Subcutaneous adipose tissue (tissue), 4 donors: ENCODE results near the gene NTN4. TPM values are rescaled to one million over a fixed set of nuclear protein-coding genes. Genes with fewer than 3 reads are reported as not detected.

Source experiments
- CTCF ChIP-seq: fragments of 450-650 bp; IDR thresholded peaks from one replicate; pipeline ENCODE4 v1.5.1; 2016; ENCODE audit warnings: low read depth, mild to moderate bottlenecking, control low read depth, antibody characterized with exemption, moderate library complexity
- total RNA-seq, 4 donors: library from RNA; depleted of rRNA; stranded (reverse); fragments of >200 nt; gene quantifications; one replicate each; pipeline ENCODE4 v1.1.0, GENCODE V29; 2016

NTN4 gene
- total RNA-seq, 4 donors from 2014 or later: 23.2 to 33.9 (median 31.2) TPM

- no peak for TF ChIP-seq CTCF
Observed at GRCh38 chr12:95790917-95791849, 619 bp upstream of the NTN4 start.

GRCh38 chr12:95789126-95790032, 1.2 kb downstream of the NTN4 start:
- no peak for TF ChIP-seq CTCF

GRCh38 chr12:95788637-95789036, 1.9 kb downstream of the NTN4 start:
- TF ChIP-seq CTCF: no peak

- no peak for TF ChIP-seq CTCF
Observed at GRCh38 chr12:95787274-95787818, 3.2 kb downstream of the NTN4 start.

GRCh38 chr12:95784915-95785314, 5.6 kb downstream of the NTN4 start:
- no peak for TF ChIP-seq CTCF

- TF ChIP-seq CTCF: no peak
Observed at GRCh38 chr12:95784286-95784685, 6.3 kb downstream of the NTN4 start.
